Activated naive CD4-positive, alpha-beta T cell treated with anti-CD3 and anti-CD28 coated beads, Interleukin-2, amount 10 ng/mL, durations not matched to agents 7 days and 5 days (primary cell): ENCODE results near the gene GLB1L2.

Experiments
- CTCF ChIA-PET: fragments of 350-600 bp; sonication (Branson Sonifier 250); formaldehyde crosslinking; loops from one replicate; lab custom pipeline; 2021; ENCODE audit warnings: antibody characterized with exemption; lab: Charles Lee
- DNase-seq: peaks from one replicate; pipeline ENCODE4 v3.0.0-alpha.2; 2020
- H3K27ac Mint-ChIP-seq: one replicate; pipeline ENCODE4 v1.8.0; 2021; ENCODE audit warnings: mild to moderate bottlenecking, moderate library complexity, mixed read lengths
- H3K27me3 Mint-ChIP-seq: one replicate; pipeline ENCODE4 v1.8.0; 2021; ENCODE audit warnings: mild to moderate bottlenecking, mixed read lengths
- H3K36me3 Mint-ChIP-seq: one replicate; pipeline ENCODE4 v1.8.0; 2021; ENCODE audit warnings: mixed read lengths
- H3K4me1 Mint-ChIP-seq: one replicate; pipeline ENCODE4 v1.8.0; 2021; ENCODE audit warnings: mixed read lengths
- H3K4me3 Mint-ChIP-seq: one replicate; pipeline ENCODE4 v1.8.0; 2021; ENCODE audit warnings: mild to moderate bottlenecking, moderate library complexity, mixed read lengths
- H3K9me3 Mint-ChIP-seq: one replicate; pipeline ENCODE4 v1.8.0; 2021; ENCODE audit warnings: mixed read lengths

Gene GLB1L2

DNA sequence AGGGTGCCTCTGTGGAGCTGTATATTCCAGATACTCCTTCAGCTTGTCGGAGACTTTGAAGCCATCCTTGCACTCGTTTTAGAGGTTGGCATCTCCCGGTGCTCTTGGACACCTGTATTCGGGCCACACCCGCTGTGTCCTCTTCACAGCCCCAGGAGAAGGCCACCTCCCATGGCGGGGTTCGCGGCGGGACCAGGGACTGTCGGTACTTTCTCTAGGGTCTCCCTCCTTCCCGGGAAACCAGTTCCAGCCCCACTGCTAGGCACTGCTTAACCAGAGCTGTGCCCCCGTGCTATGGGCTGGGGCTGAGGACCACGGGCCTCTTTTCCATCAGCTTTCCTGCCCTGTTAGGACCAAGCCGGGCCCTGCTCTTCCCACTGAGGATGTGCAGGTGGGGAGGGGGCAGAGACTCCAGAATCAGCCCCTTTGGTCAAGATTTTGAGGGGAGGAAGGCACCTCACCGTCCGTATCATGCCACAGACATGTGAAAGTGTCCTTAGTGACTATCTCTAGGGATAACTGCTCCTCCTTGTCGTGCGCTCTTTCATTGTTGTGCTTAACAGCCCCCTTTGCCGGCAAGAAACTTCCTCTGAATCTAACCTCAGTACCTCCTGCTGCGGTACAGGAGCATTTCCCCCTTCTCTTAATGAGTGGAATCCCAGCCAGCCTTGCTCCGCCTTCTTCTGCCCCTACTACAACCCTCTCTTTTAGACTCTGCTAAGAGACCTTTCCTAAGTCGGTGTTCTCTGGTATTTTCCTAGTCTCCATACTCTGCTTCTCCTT, 81.4 kb downstream of the GLB1L2 start:
- Mint-ChIP-seq H3K4me1 (peaks cover 11% of the 10 kb centered on the region), H3K27ac (no peak overlapping the region), H3K36me3 (no peaks in the 10 kb centered on the region), H3K27me3 (peaks cover 88% of the 10 kb centered on the region), H3K9me3 (no peaks in the 10 kb centered on the region), H3K4me3 (peak overlapping the region; percentile 52)
- no peak for DNase-seq
- CTCF ChIA-PET = no interaction called here

- no peaks in the 10 kb centered on the region for H3K9me3 Mint-ChIP-seq
- H3K4me3 Mint-ChIP-seq = no peak overlapping the region
- H3K27me3 Mint-ChIP-seq = peaks cover 90% of the 10 kb centered on the region
- H3K36me3 Mint-ChIP-seq = no peaks in the 10 kb centered on the region
- CTCF ChIA-PET = no interaction called here
- no peak for DNase-seq
- H3K27ac Mint-ChIP-seq = no peak overlapping the region
- H3K4me1 Mint-ChIP-seq = peaks cover 11% of the 10 kb centered on the region
Observed at GRCh38 chr11:134413826-134414731, 82.3 kb downstream of the GLB1L2 start.

DNA sequence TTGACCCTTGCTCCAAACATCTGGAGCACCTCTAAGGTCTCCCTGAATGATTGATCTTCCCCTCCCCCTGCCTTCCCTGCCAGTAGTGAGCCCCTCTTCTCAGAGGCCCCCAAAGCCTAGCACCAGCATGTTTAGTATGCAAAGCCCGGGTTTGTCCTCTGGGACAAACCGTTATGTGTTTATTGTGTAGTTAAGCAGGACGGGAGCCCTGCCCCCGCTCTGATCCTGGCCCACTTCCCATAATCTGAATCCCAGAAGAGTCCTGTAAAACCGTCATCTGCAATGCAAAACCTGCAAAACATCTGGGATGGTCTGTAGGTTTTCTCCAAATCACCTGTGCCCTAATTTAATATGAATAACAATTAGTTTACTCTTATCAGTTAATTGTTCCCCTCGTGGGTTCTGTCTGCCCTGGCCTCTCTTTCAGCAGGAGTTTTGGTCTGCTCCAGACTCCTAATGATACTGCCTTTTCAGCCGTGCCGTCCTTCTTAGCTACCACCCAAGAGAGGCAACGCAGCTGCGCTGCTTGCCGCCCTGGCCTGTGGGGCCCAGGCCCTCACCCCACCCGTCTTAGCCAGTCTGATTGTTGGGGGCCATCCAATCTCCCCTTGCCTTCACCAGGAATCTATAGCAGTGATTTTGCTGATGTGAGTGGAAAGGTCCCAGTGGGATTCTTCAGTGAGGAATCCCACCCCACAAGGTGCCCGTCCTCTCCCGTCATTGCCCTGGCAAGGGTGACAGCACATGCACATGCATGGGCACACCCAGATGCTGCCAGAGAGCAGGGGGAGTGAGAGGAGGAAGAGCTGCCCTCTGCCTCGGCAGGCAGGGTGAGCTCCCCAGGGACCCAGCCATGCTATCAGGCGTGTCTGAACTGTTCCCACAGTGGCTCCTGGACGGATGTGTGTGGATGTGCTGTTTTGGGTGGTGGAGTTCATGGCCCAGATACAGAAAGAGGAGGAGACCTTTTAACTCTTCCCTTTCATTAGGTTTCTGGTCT, 83.3 kb downstream of the GLB1L2 start:
- H3K4me1 Mint-ChIP-seq = peaks cover 11% of the 10 kb centered on the region
- peaks cover 85% of the 10 kb centered on the region for H3K27me3 Mint-ChIP-seq
- no peak overlapping the region for H3K27ac Mint-ChIP-seq
- CTCF ChIA-PET = no interaction called here
- H3K4me3 Mint-ChIP-seq = no peak overlapping the region
- no peak for DNase-seq
- no peaks in the 10 kb centered on the region for H3K9me3 Mint-ChIP-seq
- H3K36me3 Mint-ChIP-seq = no peaks in the 10 kb centered on the region

DNA sequence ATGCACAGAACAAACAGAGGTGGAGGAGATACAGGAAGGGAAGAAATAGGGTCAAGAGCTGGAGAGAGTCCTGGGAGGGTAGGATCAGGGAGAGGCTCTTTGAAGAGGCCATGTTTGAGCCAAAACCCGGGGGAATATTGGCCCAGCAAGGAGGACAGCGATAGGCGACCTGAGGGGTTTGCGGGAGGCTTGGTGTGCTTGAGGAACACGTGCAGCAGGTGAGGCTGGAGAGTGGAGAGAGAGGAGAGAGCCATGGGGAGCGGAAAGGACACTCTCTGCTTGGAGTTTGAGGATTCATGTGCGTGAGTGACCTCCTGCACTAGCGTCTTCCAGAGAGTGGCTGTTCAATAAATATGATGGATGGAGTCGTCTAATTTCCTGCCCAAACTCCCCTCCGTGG, 84.9 kb downstream of the GLB1L2 start:
- H3K4me3 Mint-ChIP-seq = no peak overlapping the region
- no peaks in the 10 kb centered on the region for H3K36me3 Mint-ChIP-seq
- no peaks in the 10 kb centered on the region for H3K9me3 Mint-ChIP-seq
- H3K27ac Mint-ChIP-seq = no peak overlapping the region
- peaks cover 68% of the 10 kb centered on the region for H3K27me3 Mint-ChIP-seq
- H3K4me1 Mint-ChIP-seq = peaks cover 7% of the 10 kb centered on the region
- no peak for DNase-seq
- CTCF ChIA-PET = no interaction called here

DNA sequence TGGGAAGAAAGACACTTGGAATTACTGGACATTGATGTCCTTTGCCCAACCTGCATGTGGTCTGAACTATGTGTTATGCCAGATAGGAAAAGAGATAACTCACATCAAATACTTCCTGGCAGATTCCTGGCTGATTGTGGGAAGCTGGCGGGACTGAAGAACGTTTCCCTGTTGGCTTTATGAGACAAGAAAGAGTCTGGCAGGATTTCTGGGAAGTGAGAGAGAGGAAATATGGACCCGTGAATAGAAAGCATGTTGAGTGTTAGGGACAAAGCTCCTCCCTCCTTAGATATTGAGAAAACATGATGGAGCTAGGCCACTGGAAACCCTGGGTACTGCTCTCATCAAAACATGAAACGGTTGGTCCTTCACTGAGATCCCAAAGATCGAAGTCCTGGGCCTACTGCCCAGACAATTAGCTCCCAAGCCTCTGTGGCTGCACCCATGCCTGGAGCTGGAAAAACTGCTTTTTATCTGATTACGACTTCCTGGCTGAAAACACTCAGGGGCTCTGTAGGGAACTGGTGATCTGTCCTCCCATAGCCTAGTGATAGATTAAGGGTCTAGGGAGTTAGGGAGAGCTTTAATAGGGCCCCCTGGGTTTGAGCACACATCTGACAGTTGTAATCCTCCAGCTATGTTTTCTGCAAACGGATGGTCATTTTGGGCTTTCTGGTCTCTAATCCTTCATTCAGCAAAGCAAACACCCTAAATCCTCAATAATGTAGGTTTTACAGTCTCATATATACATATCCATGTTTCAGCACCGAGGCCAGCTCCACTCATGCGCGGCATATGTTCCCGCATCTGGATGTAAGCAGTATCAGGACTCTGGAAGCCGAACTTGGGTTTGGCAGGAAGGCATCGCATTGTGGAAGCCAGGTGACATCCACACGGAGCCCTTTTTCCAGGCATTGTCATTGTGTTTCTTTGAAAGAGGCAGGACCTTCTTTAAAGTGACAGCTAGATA, 86.4 kb downstream of the GLB1L2 start:
- Mint-ChIP-seq H3K4me3 (no peak overlapping the region), H3K4me1 (peaks cover 5% of the 10 kb centered on the region), H3K27ac (no peak overlapping the region), H3K9me3 (no peaks in the 10 kb centered on the region), H3K27me3 (peaks cover 67% of the 10 kb centered on the region), H3K36me3 (no peaks in the 10 kb centered on the region)
- DNase-seq = no peak
- CTCF ChIA-PET = no interaction called here

GRCh38 chr11:134423106-134423505, 91.3 kb downstream of the GLB1L2 start:
- DNase-seq = no peak
- Mint-ChIP-seq H3K9me3 (no peaks in the 10 kb centered on the region), H3K27me3 (peaks cover 29% of the 10 kb centered on the region), H3K4me3 (no peak overlapping the region), H3K27ac (no peak overlapping the region), H3K36me3 (no peaks in the 10 kb centered on the region), H3K4me1 (no peaks in the 10 kb centered on the region)
- CTCF ChIA-PET = no interaction called here

GRCh38 chr11:134425413-134425812, 93.6 kb downstream of the GLB1L2 start:
- Mint-ChIP-seq H3K4me3 (no peak overlapping the region), H3K27ac (no peak overlapping the region), H3K27me3 (peaks cover 28% of the 10 kb centered on the region), H3K4me1 (no peaks in the 10 kb centered on the region), H3K9me3 (no peaks in the 10 kb centered on the region), H3K36me3 (no peaks in the 10 kb centered on the region)
- DNase-seq = no peak
- CTCF ChIA-PET = no interaction called here
